ENCODE measurements around the gene MS4A10. TPM values are rescaled to one million over a fixed set of nuclear protein-coding genes. Genes with fewer than 3 reads are reported as not detected.

The MS4A10 gene
- total and polyA plus RNA-seq, 10 of the 15 experiments (the other 5 are each of a cell fraction or from before 2014, with no cell fraction given), result not detected

- TF ChIP-seq BCL3 (IDR thresholded peaks at IDR 0.05; ENCODE audit: borderline replicate concordance, insufficient read depth, low read depth, low read length, poor library complexity, severe bottlenecking) (peak; percentile 29), TCF12 (IDR thresholded peaks at IDR 0.05; ENCODE audit: low read depth, low read length) (no peak), POLR2A (IDR thresholded peaks at IDR 0.05; ENCODE audit: low read depth, low read length) (no peak), TAF1 (IDR thresholded peaks at IDR 0.05; ENCODE audit: borderline replicate concordance, low read depth, low read length) (no peak), YBX1 (IDR thresholded peaks at IDR 0.05) (no peak), JUNB (IDR thresholded peaks at IDR 0.05) (peak; percentile 45; the same call in 1 of the 2 replicates), SIX5 (IDR thresholded peaks at IDR 0.05; ENCODE audit: low read depth, low read length, severe bottlenecking) (no peak), SKIL (IDR thresholded peaks at IDR 0.05; ENCODE audit: low read depth, poor library complexity, severe bottlenecking) (no peak), ETV6 (conservative IDR thresholded peaks at IDR 0.05 in 1 of 2, IDR thresholded peaks at IDR 0.05 in 1 of 2; ENCODE audit: borderline replicate concordance in 1 of 2, low read depth in 1 of 2) (no peak), PBX3 (IDR thresholded peaks at IDR 0.05; ENCODE audit: insufficient replicate concordance, low read depth, low read length) (no peak)
These were observed 46.5 kb downstream of the MS4A10 start (continued) for GRCh38 chr11:60831501-60832079.
